Stimulated activated CD4-positive, alpha-beta T cell treated with anti-CD3 and anti-CD28 coated beads, TNF-alpha, amount 100 ng/mL, for 4 hours (primary cell): ENCODE results near the gene NCS1.

Experiments
- DNase-seq, 3 experiments: peaks; one replicate each; pipeline ENCODE4 v3.0.0-alpha.2; 2020; ENCODE audit warnings: low read depth in 3 of 3

Gene NCS1

DNA sequence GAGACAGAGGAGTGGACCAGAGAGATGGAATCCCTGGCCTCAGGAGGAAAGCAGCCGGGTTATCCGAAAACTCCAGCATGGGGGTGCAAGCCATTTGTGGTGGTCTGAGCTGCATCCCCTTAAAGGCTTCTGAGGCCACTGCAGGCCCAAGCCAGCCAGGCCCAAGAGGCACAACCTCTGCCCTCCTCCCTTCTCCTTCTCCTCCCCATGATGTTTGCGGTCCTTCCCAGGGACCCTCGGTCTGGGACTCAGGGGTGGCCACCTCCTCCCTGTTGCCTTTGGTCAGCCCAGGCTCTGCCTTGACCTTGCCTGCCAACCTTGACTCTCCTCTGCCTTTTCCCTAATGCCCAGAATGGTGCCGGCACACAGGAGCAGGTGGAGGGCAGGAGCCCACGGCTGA, 4.6 kb downstream of the NCS1 start:
- no peak for DNase-seq

- DNase-seq, result no peak
Observed at GRCh38 chr9:130177898-130178805, 5.9 kb downstream of the NCS1 start.

GRCh38 chr9:130179331-130179907, 7.2 kb downstream of the NCS1 start:
- DNase-seq, result no peak

- DNase-seq, result no peak
Observed at GRCh38 chr9:130180516-130180915, 8.3 kb downstream of the NCS1 start.

DNA sequence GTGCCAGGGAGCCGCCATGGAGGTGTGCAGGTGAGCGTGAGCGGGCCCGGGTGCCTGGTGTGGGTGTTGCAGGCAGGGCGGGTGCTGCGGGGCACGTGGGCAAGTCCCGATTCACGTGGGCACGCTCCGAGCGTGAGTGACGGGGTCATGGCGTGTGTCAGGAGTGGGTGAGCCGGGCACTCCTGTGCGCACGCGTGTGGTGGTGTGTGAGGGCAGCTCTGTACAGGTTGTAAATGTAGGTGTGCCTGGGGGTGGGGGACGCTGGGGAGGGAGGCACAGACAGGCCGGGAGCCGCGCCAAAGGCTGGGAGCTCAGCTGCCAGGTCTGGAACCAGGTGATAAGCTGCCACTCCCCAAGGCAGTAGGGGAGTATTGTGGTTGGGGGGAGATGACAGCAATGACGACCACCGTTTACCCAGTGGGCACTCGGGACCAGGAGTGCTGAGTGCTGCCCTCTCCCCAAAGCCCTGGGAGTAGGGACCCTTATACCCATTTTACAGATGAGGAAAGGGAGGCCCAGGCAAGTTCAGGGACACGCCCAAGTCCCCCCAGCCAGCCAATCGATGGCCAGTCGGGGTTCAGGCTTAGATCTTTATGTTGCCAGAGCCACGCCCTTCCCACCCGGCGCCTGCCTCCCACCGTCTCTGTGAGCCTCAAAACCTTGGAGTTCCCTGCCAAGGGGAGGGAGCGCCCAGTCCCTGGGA, 9.6 kb downstream of the NCS1 start:
- DNase-seq, result no peak

GRCh38 chr9:130182381-130182909, 10.2 kb downstream of the NCS1 start:
- no peak for DNase-seq

DNA sequence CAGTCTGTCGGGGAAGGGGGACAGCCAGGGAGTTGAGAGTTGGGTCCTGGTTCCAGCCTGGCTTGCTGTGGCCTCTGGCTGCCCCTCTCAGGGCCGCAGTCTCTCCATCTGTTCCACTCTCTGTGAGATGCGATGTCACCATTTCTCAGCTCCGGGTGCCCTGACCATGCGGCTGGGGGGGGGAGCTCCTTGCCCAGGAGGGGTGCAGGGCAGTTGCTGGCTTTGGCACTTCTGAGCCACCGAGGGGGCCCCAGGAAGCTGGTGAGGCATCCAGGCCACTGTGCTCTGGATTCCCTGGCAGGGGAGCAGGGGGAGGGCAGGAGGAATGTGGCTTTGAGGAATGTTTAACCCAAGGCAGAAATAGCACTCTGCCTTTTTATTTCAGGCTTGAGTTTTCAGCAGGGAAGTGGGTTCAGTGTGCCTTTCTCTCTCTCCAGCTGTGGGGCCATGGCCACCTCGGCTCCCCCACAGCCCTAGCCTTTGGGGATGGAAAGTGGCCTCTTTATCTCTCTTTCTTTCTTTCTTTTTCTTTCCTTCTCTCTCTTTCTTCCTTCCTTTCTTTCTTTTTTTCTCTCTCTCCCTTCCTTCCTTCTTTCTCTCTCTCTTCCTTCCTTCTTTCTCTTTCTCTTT, 11.0 kb downstream of the NCS1 start:
- no peak for DNase-seq

GRCh38 chr9:130185017-130185416, 12.8 kb downstream of the NCS1 start:
- DNase-seq, result no peak

GRCh38 chr9:130185490-130186031, 13.4 kb downstream of the NCS1 start:
- no peak for DNase-seq

DNA sequence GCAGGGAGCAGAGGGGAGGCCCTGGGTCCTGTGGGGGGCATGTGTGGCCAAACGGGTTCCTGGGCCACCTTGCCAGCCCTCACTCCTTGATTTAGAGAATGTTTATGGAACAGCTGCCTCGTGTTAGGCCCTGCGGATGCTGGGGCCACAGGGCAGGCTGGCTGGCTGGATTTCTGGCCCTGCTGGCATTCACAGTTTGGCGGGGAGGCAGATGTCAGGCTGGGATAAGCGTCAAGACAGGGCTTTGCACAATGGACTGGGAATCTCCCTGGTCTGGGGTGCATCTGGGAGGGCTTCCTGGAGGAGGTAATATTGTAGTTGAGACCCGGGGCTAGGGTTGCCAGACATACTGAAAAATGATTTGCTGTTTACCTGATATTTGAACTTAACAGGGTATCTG, 13.8 kb downstream of the NCS1 start:
- DNase-seq, result no peak

DNA sequence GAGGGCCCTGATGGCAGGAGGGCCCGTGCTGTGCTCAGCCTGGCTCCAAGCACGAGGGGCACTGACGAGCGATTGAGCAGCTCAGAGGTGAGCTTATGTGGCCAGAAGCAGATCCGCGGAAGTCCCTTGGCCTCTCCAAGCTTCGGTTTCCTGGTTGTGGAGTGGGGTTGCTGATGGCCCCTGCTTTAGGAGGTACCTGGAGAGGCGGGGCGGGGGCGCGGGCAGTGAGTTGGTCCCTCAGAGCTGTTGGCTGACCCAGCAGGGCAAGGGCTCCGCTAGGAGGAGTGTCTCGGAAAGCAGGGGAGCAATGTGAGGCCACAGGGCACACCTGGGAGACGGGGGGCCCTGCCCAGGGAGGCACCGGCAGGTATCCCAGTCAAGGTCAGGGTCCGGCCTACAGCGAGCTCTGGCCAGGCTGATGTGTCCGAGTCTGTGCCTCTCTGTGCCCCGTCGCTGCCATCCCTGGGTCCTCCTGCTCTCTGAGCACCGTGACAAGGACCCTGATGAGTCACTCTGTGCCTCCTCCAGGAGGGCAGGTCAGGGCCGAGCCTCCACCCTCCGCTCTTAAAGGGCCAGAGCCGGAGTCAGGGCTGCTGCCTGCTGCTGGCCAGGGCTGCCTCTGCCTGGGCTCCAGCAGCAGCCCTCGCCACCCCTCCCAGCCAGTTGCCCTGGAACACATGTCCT, 14.8 kb downstream of the NCS1 start:
- no peak for DNase-seq

DNA sequence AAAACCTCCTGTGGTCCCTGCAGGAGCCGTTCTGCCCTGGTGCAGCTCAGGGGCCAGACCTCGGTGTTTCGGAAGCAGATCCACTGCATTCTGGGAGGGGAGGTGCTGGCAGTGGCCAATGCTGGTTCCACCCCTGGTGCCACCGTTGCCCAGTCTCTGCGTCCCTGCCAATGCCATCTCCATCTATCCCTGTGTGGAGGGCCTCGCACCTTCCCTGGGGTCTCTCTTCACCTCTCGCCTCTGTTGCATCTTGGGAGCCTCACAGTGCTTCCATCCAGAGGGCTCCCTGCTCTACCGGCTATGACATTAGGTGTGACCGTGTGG, 15.3 kb downstream of the NCS1 start:
- no peak for DNase-seq

DNA sequence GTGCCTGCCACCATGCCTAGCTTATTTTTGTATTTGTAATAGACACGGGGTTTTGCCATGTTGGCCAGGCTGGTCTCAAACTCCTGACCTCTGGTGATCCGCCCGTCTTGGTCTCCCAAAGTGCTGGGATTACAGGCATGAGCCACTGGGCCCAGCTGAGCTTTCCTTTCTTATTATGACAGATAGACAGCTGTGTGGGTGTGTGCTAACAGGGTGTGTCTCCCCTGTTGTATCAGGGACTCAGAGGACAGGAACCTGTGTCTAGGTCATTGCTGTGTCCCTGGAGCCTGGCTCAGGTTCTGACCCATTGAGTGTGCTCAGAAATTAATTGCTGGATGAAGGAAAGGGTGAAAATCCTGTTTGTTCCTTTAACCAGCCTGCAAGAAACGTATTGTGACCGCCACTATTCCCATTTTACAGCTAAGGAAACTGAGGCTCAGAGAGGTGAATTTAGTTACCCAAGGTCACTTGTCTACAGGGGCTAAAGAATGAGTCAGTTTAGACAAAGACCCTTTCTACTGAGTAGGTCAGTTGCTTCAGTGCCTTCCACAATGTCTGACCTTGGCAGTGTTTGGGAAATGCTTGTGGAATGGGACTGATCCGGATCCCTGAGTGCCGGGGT, 16.8 kb downstream of the NCS1 start:
- no peak for DNase-seq

GRCh38 chr9:130189840-130190239, 17.6 kb downstream of the NCS1 start:
- DNase-seq, result no peak

GRCh38 chr9:130191068-130191748, 19.0 kb downstream of the NCS1 start:
- no peak for DNase-seq

- DNase-seq, result no peak
Observed at GRCh38 chr9:130191749-130192120, 19.5 kb downstream of the NCS1 start.

GRCh38 chr9:130192382-130192999, 20.3 kb downstream of the NCS1 start:
- no peak for DNase-seq

DNA sequence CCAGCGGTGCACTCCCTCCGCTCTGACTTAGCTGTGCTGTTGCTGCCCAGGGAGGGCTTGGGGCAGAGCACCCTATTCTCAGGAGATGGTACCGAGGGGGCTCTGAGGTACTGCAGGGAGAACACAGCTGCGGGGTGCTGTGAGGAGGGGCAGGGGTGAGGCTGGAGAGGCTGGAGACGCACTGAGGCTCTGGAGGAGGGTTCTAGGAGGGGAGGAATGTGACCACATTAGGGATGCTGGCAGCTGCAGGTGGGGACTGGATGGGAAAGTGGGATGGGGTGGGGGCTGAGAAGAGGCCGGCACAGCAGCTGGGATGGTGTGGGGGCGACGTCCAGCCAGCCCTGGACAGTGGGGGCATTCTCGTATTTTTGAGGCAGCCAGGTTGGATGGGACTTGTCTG, 20.9 kb downstream of the NCS1 start:
- no peak for DNase-seq

- no peak for DNase-seq
Observed at GRCh38 chr9:130193531-130194377, 21.6 kb downstream of the NCS1 start.
